Measurements from ENCODE around the gene LRRC8B.
"Not testable (repeated sequence)": the region's sequence is repeated elsewhere in the genome, so short reads cannot be mapped to it uniquely, and the experiment has no call there.

LRRC8B gene

GRCh38 chr1:89525169-89525855, 683 bp downstream of the LRRC8B start:
- no peak for FAIRE-seq

- FAIRE-seq, result no peak
Observed at GRCh38 chr1:89527256-89527655, 2.6 kb downstream of the LRRC8B start.

GRCh38 chr1:89527750-89528381, 3.2 kb downstream of the LRRC8B start:
- FAIRE-seq, result no peak

GRCh38 chr1:89528382-89528780, 3.8 kb downstream of the LRRC8B start:
- FAIRE-seq, result no peak

- no peak for FAIRE-seq
Observed at GRCh38 chr1:89529196-89529595, 4.6 kb downstream of the LRRC8B start.

GRCh38 chr1:89530444-89531089, 5.9 kb downstream of the LRRC8B start:
- FAIRE-seq, result no peak

- no peak for FAIRE-seq
Observed at GRCh38 chr1:89531480-89532139, 7.0 kb downstream of the LRRC8B start.

- no peak for FAIRE-seq
Observed at GRCh38 chr1:89532228-89532627, 7.6 kb downstream of the LRRC8B start.

GRCh38 chr1:89532866-89533265, 8.2 kb downstream of the LRRC8B start:
- FAIRE-seq, result no peak

- no peak for FAIRE-seq
Observed at GRCh38 chr1:89535537-89535936, 10.9 kb downstream of the LRRC8B start.

GRCh38 chr1:89536555-89537341, 12.1 kb downstream of the LRRC8B start:
- no peak for FAIRE-seq

GRCh38 chr1:89538361-89538760, 13.7 kb downstream of the LRRC8B start:
- no peak for FAIRE-seq

GRCh38 chr1:89539128-89539527, 14.5 kb downstream of the LRRC8B start:
- FAIRE-seq, result no peak

GRCh38 chr1:89540406-89540970, 15.9 kb downstream of the LRRC8B start:
- no peak for FAIRE-seq

- FAIRE-seq, result no peak
Observed at GRCh38 chr1:89542345-89542744, 17.7 kb downstream of the LRRC8B start.

GRCh38 chr1:89543632-89544031, 19.0 kb downstream of the LRRC8B start:
- FAIRE-seq, result not testable (repeated sequence)

GRCh38 chr1:89545264-89546038, 20.8 kb downstream of the LRRC8B start:
- no peak for FAIRE-seq

- no peak for FAIRE-seq
Observed at GRCh38 chr1:89546082-89546889, 21.7 kb downstream of the LRRC8B start.

GRCh38 chr1:89546934-89547562, 22.4 kb downstream of the LRRC8B start:
- no peak for FAIRE-seq

- no peak for FAIRE-seq
Observed at GRCh38 chr1:89547563-89548116, 23.0 kb downstream of the LRRC8B start.

All from TTC549 (cell line).